GM12873 (cell line): ENCODE measurements around the gene C3orf38.
A peak's percentile ranks its signal among the peaks of the same experiment; 100 is the strongest.

Experiments used
- CTCF ChIP-seq: IDR thresholded peaks from 2 replicates; pipeline ENCODE4 v1.5.1; 2012; ENCODE audit warnings: low read depth, mild to moderate bottlenecking, moderate library complexity, low read length, control low read depth; ENCODE audit not compliant: insufficient read depth; ENCODE audit errors: missing control alignments

C3orf38 gene

DNA sequence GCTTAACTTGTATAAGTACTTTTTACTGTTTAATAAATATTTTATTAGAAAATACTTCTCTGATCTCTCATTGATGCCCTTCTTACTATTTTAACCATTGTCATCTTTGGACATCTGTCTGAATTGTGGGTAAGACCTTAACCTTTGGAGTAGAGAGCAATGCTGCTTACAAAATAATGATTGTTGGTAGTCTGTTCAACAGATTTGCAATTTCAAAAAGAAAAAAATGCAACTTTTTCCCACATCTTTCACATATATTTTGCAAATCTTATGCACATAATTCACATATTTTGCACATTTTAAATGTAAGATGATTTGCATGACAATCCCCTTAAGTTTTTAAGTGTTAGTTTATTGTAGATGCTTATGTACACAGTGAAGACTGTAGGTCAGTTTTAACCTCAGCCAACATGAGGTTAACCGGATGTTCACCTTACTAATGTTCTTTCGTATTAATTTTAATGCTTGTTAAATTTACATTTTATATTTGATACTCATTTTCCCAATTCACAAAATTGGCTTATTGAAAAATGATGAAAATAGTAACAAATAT lies 16.7 kb downstream of the C3orf38 start:
- no peak for TF ChIP-seq CTCF

DNA sequence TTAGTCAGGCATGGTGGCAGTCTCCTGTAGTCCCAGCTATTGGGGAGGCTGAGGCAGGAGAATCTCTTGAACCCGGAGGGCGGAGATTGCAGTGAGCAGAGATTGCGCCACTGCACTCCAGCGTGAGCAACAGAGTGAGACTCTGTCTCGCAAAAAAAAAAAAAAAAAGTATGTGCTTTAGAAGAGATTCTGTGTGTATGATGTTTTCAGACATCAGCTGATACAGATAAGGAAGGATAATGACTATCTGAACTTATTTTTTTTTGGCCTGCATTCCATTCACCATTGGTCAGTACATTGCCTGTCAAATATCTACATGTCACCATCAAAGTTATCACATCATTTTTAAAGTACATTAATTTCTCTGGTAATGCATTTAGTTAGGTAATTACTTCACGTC lies 17.4 kb downstream of the C3orf38 start:
- TF ChIP-seq CTCF: no peak

DNA sequence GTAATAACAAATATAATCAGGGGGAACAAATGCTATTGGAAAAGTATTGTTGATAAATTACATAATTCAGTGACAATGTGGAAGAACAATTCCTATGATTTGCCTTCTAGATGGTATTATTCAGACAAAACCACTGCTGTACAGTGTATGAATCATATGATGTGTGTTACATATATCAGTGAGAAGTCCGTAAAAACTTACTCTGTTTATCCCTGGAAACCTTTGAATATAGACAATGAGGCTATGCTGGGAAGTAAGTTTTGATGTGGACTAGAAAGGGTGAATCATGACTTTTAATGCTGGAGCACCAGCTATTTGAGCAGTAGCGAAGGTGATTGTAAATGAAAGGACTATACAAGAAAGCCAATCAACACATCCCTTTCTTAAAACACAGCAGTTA lies 17.9 kb downstream of the C3orf38 start:
- TF ChIP-seq CTCF: no peak

DNA sequence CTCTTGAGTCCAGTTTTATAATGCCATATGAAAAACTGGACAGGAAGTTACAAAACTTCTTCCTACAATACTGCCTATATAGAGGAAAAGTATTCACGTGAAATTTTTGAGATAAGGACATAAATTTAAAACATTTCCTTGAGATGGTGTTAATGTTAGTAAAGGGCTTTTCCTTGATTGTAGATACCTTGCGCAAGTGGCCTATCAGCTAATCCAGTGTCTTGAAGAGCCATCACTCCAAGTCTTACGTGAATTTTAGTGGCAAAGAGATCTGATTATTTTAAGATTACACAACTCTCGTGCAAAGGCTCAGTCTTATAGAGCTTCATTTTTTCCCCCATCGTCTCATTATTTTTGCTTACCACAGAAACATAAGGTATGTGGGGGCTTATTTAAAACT lies 18.4 kb downstream of the C3orf38 start:
- no peak for TF ChIP-seq CTCF

GRCh38 chr3:88180398-88180999 lies 30.7 kb downstream of the C3orf38 start:
- peak; percentile 68 for TF ChIP-seq CTCF

DNA sequence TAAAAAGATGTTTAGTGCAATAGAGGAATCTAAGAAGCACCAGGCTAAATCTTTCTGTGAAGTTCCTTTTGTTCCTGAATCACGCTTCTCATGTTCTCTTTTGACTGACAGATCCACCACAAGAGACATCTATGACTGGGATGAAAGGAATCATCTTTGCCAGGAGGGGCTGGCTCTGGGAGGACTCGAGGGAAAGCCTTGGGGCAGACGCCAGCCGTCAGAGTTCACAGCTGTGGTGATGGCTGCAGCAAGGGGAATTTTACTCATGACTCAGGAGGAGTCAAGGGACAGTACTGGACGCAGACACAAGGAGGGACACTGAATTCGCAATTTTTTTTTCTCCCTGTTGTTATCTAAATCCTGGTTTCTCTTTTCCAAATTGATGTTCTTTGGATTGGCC lies 38.7 kb downstream of the C3orf38 start:
- TF ChIP-seq CTCF: no peak

- TF ChIP-seq CTCF: no peak
Measured at GRCh38 chr3:88189361-88189810, 39.6 kb downstream of the C3orf38 start.
